NCI-H146 treated with DMSO at 0.1 percent for 48 hours (cell line): ENCODE measurements around the gene SYK.
A peak's percentile ranks its signal among the peaks of the same experiment; 100 is the strongest.

Experiments used
- DNase-seq: peaks from one replicate; lab custom pipeline; 2025; ENCODE audit not compliant: unreplicated experiment; lab: John Stamatoyannopoulos, UW

SYK gene

GRCh38 chr9:90846770-90847419 lies 45.3 kb downstream of the SYK start:
- no peak for DNase-seq

DNA sequence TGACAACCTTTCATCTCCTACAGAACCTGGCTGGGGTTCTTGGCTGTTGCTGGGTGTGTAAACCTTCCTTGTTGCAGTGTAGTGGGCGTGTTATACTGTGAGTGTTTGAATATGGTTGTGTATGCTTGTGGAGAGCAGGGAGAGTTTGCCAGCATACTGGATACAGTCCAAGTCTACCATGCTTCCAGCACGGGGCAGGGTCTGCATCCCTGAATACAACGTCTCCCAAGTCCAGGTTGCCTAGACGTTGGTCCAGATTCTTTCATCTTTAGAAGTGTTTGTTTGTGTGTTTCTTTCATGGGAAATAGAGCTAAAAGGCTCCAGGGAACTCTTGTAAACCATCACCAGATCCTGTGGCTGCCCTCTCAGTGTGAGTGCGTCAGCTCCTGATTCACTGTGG lies 46.4 kb downstream of the SYK start:
- no peak for DNase-seq

GRCh38 chr9:90848866-90849265 lies 47.2 kb downstream of the SYK start:
- no peak for DNase-seq

DNA sequence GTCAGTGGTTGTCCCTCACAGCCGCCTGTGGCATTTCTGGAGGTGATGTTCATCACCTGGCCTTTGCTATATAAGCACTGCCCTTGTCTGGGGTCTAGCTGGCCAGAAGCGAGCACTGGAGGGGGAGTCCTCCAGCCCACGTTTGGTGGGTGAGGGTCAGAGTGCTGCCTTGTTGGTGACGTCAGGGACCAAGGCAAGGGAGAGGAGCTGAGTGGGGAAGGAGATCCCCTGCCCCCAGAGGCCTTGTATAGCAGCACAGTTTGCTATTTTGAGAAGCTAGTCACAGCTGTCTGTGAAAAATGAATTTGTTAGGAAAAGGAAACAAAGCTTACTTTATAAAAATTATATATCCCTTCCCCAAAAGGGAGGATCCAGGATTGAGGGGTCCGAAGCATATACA lies 49.8 kb downstream of the SYK start:
- DNase-seq = no peak

DNA sequence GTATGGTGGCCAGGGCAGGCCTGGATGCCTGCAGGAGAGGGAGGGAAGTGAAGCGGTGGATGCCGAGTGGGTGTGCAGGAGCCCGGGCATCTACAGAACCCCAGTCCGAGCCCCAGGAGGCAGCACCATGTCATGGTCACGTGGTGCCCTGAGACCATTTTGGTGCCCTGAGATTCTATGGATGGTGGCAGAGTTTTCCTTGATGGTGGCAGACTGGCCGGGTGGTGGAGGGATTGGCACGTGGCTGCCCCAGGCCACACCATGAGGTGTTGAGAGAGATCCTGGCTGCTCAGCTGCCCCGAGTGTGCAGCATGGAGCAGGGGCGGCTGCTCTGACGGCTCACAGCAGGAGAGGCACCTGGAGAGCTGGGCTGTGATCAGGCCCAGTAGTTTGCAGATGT lies 52.3 kb downstream of the SYK start:
- DNase-seq = no peak

GRCh38 chr9:90854637-90855175 lies 53.1 kb downstream of the SYK start:
- DNase-seq = peak; percentile 64

- peak; percentile 26 for DNase-seq
Measured at GRCh38 chr9:90855208-90855902, 53.7 kb downstream of the SYK start.

DNA sequence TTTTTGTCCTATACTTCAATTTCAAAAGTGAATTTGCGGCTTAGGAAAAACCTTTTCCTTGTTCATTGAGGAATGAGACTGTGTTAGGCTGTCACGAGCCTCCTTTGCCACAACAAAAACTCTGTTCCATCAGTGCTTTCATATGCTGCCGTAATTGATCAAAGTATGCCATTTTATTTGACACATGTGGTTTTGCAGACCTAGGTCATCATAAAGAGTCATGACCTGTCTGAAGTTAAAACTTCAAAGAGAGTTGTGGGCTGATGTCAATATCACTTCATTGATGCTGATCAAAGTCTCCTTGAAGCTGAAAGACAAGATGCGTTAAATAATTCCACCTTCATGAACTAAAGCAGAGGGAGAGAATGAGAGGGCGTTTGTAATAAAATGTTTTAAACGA lies 55.5 kb downstream of the SYK start:
- DNase-seq = no peak

DNA sequence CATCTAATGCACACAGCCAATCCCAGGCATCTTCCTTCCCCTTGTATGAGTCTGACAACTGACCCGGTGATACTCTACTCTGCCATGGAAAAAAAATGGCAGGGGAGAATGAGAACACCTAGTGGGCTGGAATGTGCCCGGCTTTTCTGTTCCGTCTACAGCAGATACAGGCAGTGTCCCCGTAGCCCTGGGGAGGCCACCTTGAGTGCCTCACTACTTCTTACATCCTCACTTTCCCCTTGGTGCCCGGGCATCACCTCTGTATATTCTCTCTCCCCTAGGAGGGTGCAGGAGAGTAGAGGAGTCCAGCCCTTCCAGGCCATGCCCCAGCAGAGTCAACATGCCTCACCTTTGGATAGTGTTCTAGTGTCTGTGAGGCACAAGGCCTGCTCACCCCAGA lies 56.2 kb downstream of the SYK start:
- DNase-seq = no peak

DNA sequence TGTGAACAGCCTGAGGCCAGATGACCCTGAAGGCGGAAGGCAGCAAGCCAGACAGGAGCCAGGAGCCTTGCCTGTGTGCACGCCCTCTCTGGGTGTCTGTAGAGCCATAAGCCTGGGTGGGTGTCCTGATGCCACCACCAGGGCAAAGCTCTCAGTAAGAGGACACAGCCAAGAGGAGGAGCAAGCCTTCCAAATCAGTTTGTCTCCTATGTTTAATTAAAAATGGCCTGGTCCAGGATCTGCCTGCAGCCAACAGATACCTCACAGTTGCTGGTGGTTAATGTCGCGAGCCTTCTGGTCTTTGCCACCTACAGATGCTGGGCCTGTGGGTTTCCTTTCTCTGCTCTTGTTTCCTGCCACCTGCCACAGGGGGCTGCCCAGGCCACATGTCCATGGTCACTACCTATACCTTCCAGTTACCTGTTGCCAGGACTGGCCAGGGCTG lies 56.9 kb downstream of the SYK start:
- no peak for DNase-seq

DNA sequence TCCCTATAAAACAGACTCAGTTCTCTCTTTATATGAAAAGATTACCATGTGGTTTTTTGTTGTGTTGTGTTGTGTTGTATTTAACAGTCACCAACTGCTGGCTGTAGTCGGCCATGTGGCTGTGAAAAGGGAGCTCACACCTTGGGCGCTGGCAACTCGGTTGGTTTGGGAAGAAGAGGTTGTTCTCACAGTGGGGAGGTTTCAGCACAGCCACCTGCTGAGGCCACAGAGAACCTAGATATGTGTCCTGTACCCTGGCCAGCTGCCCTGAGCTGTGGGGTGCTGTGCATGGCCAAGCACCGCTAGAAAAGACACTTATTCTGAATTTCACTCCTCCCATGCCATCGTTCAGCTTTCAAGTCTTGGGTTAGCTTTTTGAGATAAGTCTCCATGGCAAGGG lies 58.8 kb downstream of the SYK start:
- DNase-seq = no peak

- no peak for DNase-seq
Measured at GRCh38 chr9:90860826-90861225, 59.2 kb downstream of the SYK start.

- no peak for DNase-seq
Measured at GRCh38 chr9:90861380-90861779, 59.8 kb downstream of the SYK start.

DNA sequence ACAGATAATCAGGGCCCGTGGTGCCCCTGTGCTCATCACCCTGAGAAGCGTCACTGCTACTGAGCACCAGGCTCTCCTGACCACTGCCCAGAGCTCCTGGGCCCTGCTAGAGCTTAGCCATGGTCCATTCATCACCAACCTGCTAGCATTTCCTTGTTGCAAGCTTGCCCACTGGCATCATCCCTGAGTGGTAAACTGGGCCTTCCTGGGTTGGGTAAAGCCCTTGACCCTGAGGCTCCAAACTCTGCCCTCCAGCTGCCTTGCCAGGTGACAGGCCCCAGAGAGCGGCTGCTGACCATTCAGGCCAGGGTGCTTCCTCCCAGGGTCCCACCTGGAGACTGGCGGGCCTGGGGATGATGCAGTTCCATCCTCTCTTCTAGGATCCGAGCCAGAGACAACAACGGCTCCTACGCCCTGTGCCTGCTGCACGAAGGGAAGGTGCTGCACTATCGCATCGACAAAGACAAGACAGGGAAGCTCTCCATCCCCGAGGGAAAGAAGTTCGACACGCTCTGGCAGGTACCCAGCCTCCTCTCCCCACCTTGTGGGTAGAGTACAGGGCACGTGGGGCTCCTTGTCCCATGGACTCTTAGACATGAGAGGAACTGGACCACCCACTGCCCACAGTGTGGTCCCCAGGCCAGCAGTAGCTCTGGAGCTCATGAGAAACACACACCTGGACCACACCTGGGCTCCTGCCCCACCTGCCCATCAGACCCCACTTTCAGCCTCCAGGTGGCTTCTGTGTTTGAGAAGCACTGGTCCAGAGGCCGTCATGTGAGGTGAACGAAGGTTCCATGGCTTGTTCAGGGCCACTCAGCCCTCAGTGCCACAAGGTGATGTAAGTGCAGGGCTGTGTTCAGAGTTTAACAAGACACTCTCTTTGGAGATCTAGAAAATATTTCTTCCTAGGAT lies 60.5 kb downstream of the SYK start:
- DNase-seq = no peak

DNA sequence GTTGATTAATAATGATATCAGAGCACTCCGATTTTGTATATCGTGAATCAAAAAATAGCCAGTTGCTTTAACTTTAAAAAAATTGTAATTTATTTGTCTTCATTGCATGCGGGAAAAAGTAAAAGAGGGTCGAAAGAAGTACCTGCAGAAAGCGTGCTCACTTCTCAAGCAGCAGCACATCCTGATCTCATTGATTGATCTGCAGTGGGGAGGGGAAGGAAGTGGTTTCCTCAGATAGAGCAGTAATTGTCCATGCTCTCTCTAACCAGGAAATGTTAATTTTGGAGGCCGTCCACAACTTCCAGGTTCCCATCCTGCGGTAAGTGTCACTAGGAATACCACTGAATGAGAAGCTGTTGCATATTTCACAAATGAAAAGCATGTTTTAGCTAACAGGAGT lies 63.2 kb downstream of the SYK start:
- no peak for DNase-seq

DNA sequence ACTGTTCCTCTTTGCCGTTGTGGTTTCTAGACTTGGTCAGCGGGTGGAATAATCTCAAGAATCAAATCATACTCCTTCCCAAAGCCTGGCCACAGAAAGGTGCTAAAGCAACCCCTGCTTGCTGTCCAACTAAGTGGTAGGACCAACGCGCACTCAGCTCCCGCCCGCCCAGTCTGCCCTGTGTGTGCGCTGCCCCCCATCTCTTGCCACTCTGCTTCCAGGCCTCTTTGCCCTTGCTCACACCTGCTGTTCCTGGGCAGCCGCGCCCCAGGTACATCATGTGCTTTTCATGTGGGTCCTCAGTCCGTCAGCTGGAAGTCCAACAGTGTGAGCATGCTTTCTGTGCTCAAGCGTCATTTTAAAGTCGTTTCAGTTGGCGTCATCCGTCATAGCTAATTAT lies 65.5 kb downstream of the SYK start:
- DNase-seq = no peak

DNA sequence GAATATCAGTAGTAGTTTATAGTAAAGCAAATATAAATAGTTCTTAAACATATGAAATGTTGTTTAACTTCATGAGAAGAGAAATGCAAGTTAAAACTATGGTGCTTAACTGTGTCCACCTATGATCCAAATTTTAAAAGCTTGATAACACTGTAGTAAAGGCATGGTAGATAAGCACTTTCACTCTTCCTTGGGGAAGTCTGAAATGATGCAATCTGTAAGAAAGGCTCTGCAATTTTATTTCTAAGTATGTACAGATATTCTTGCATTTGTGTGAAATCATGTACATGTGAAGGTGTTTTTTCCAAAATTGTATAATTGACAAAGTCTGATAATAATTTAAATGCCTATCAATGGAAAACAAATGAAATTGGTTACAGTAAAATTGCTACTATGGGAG lies 66.9 kb downstream of the SYK start:
- DNase-seq = no peak

DNA sequence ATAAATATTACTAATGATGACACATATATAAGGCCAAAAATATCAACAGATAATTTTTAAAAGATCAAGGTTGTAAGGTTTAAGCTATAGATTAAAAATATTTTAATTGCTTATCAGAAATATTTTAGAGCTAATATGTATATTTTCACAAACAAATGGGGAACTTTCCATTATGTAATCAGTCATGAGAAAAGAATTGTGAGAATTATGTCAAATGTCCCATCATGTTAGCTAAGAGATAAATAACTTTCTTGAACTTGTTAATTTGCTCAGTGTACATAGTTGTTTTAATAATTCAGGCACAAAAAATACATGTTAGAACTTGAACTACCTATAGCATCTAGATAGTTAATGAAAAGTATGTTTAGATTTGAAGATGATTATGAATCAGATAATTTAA lies 67.7 kb downstream of the SYK start:
- no peak for DNase-seq

DNA sequence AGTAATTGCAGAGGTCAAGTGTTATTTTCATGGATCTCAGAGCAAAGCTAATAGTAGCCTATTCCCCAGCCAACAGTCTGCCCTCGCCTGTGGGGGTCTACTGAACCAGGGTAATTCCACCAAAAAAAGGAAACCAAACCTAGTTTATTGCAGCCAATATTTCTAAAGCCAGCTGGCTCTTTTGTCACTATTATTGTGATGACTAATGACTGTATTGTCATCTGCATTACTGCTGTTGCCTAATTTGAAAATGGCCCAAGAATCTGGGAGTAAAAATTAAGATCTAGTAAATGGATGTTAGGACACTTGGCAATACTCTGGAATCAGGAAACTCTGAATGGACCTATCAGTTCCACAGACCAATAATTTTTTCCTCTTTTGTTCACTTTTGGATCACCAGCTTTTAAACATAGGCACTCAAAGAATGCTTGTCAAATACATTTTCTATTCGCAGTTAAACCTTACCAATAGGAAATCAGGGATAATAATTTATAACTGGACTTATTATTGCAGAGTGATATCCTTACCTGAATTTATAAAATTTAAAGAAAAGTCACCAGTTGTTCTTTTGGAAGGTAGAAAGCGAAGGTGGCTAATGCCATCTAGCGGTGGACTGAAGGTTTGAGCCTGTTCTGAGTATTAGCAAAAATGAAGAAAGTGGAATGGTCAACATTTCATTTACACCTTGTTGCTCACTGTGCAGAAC lies 69.2 kb downstream of the SYK start:
- peak; percentile 26 for DNase-seq

DNA sequence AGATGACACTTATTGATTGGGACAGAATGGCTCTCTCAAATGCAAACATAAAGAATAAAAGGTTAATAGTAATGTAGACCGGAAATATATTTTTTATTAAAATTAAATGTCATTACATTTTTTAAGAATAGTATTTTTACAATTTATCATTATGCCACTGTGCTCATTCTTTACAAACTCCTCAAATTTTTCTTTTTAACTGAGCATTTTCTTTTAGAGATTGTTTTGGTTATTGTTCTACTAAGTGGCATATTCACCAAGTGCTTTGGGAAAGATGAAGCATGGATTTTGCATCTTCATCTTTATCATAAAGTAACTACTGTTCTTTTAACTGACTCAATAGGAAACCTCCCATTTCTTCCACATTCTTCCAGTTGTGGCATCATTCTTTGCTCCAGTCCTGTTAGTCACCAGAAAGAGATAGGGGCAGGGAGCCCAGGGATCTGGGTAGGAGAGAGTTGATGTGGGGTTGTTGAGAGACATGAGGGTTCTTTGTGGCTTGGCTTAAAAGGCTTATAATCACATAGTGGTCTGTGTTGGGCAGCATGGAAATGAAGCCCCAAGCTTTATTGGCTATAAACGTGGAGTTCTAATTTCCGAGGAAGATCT lies 69.8 kb downstream of the SYK start:
- no peak for DNase-seq
